Stimulated activated CD8-positive, alpha-beta memory T cell treated with anti-CD3 and anti-CD28 coated beads, Interleukin-7, amount 100 ng/mL, for 4 hours (primary cell): ENCODE measurements around the gene HOXB5.
A peak's percentile ranks its signal among the peaks of the same experiment; 100 is the strongest.

Experiments
- DNase-seq, 2 donors: peaks; one replicate each; pipeline ENCODE4 v3.0.0-alpha.2; 2020; ENCODE audit warnings: low read depth in 2 of 2

Gene HOXB5

GRCh38 chr17:48546924-48547807, 46.4 kb downstream of the HOXB5 start:
- DNase-seq, result no peak

GRCh38 chr17:48546137-48546923, 47.2 kb downstream of the HOXB5 start:
- DNase-seq, result no peak

- DNase-seq, result no peak
Measured at GRCh38 chr17:48545539-48545938, 48.0 kb downstream of the HOXB5 start.

GRCh38 chr17:48545022-48545375, 48.6 kb downstream of the HOXB5 start, which contains the start of gene HOXB2:
HOXB2 (minus strand) TSS chr17:48545109; CDS start chr17:48544911, 198 bp downstream.
- no peak for DNase-seq

GRCh38 chr17:48544349-48545021, 49.1 kb downstream of the HOXB5 start:
- no peak for DNase-seq

GRCh38 chr17:48543854-48544348, 49.7 kb downstream of the HOXB5 start:
- no peak for DNase-seq

- peak in 1 of 2 donors; percentile 32 for DNase-seq
Measured at GRCh38 chr17:48543107-48543853, 50.3 kb downstream of the HOXB5 start.

- no peak for DNase-seq
Measured at GRCh38 chr17:48542698-48543106, 50.9 kb downstream of the HOXB5 start.

- no peak for DNase-seq
Measured at GRCh38 chr17:48542114-48542656, 51.4 kb downstream of the HOXB5 start.

- DNase-seq, result no peak
Measured at GRCh38 chr17:48541577-48542113, 51.9 kb downstream of the HOXB5 start.
